Stimulated activated effector memory CD8-positive, alpha-beta T cell treated with anti-CD3 and anti-CD28 coated beads, Interleukin-12 subunit alpha, Interleukin-12 subunit beta, amount 100 ng/mL, for 72 hours (primary cell): ENCODE measurements around the gene KCNE4.

Source experiments
- ATAC-seq: fragments of 150-1000 bp; cut with Tn5 transposase; 2 replicates; pipeline ENCODE4 v1.10.0; 2021
- DNase-seq, 2 donors: peaks; one replicate each; pipeline ENCODE4 v3.0.0; 2021 to 2022; ENCODE audit warnings: low spot score in 2 of 2
- H3K27ac Mint-ChIP-seq: one replicate; pipeline ENCODE4 v1.8.0; 2022; ENCODE audit warnings: mild to moderate bottlenecking, mixed read lengths
- H3K36me3 Mint-ChIP-seq: one replicate; pipeline ENCODE4 v1.8.0; 2022; ENCODE audit warnings: mild to moderate bottlenecking, mixed read lengths
- H3K4me1 Mint-ChIP-seq: one replicate; pipeline ENCODE4 v1.8.0; 2022; ENCODE audit warnings: mixed read lengths
- H3K4me3 Mint-ChIP-seq: one replicate; pipeline ENCODE4 v1.8.0; 2022; ENCODE audit warnings: mild to moderate bottlenecking, mixed read lengths
- H3K9me3 Mint-ChIP-seq: one replicate; pipeline ENCODE4 v1.8.0; 2022; ENCODE audit warnings: mixed read lengths

Gene KCNE4

GRCh38 chr2:223032187-223033142 is 19.5 kb upstream of the KCNE4 start:
- H3K27ac Mint-ChIP-seq = no peak overlapping the region
- H3K36me3 Mint-ChIP-seq = no peaks in the 10 kb centered on the region
- H3K4me1 Mint-ChIP-seq = no peaks in the 10 kb centered on the region
- no peak overlapping the region for H3K4me3 Mint-ChIP-seq
- H3K9me3 Mint-ChIP-seq = peaks cover 4% of the 10 kb centered on the region
- ATAC-seq = no peak
- no peak for DNase-seq

DNA sequence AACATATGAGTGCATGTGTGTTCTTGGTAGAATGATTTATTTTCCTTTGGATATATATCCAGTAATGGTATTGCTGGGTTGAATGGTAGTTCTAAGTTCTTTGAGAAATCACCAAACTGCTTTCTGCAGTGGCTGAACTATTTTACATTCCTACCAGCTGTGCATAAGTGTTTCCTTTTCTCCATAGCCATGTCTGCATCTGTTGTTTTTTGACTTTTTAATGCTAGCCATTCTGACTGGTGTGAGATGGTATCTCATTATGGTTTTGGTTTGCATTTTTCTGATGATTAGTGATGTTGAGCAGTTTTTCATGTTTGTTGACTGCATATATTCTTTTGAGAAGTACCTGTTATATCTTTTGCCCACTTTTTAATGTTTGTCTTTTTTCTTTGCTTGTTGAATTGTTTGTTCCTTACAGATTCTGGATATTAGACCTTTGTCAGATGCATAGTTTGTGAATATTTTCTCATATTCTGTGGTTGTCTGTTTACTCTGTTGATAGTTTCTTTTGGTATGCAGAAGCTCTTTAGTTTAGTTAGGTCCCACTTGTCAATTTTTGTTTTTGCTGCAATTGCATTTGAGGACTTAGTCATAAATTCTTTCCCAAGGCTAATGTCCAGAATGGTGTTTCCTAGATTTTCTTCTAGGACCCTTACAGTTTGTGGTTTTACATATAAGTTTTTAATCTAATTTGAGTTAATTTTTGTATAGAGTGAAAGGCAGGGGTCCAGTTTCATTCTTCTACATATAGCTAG is 17.6 kb upstream of the KCNE4 start:
- no peak for ATAC-seq
- Mint-ChIP-seq H3K36me3 (no peaks in the 10 kb centered on the region), H3K4me1 (no peaks in the 10 kb centered on the region), H3K9me3 (peaks cover 4% of the 10 kb centered on the region), H3K4me3 (no peak overlapping the region), H3K27ac (no peak overlapping the region)
- DNase-seq = no peak

GRCh38 chr2:223036790-223037444 is 15.1 kb upstream of the KCNE4 start:
- DNase-seq (no peak), ATAC-seq (no peak)
- no peak overlapping the region for H3K27ac Mint-ChIP-seq
- H3K36me3 Mint-ChIP-seq = no peaks in the 10 kb centered on the region
- H3K4me1 Mint-ChIP-seq = no peaks in the 10 kb centered on the region
- peaks cover 4% of the 10 kb centered on the region for H3K9me3 Mint-ChIP-seq
- no peak overlapping the region for H3K4me3 Mint-ChIP-seq

- H3K9me3 Mint-ChIP-seq = peaks cover under 1% of the 10 kb centered on the region
- ATAC-seq = no peak
- H3K4me1 Mint-ChIP-seq = no peaks in the 10 kb centered on the region
Measured at GRCh38 chr2:223037445-223037800, 14.6 kb upstream of the KCNE4 start.

DNA sequence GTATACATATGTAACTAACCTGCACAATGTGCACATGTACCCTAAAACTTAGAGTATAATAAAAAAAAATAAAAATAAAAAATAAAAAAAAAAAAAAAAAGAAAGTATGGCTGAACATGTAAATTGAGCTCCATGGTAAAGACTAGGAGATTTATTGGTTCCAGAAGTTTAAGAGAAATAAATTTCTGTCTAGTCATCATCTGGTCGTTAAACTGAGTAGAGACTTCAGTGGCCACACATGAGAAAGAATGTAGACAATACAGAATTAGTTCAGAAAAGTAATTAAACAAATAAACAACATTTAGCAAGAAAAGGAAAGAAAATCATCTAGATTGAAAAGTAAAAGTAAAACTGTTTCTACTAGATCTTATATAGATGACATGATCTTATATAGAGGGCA is 12.4 kb upstream of the KCNE4 start:
- Mint-ChIP-seq H3K9me3 (no peaks in the 10 kb centered on the region), H3K27ac (no peak overlapping the region), H3K36me3 (no peaks in the 10 kb centered on the region), H3K4me1 (no peaks in the 10 kb centered on the region), H3K4me3 (no peak overlapping the region)
- ATAC-seq (no peak), DNase-seq (no peak)

More at GRCh38 chr2:223037445-223037800, 14.6 kb upstream of the KCNE4 start:
- H3K27ac Mint-ChIP-seq = no peak overlapping the region
- H3K4me3 Mint-ChIP-seq = no peak overlapping the region
- no peak for DNase-seq
- H3K36me3 Mint-ChIP-seq = no peaks in the 10 kb centered on the region

DNA sequence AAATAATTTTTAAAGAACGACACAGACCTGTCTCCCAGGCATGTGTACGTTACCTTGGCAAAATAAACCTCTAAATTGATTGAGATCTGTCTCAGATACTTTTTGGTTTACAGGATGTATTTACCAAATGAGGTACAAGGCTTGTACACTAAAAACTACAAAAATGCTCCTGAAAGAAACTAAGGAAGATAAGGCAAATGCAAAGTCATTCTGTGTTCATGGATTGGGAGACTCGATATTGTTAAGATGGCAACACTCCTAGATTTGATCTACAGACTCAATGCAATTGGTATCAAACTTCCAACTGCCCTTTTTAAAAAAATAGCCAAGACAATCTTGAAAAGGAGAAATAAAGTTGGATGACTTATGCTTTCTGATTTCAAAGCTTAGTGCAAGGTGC is 11.5 kb upstream of the KCNE4 start:
- Mint-ChIP-seq H3K27ac (no peak overlapping the region), H3K9me3 (no peaks in the 10 kb centered on the region), H3K36me3 (no peaks in the 10 kb centered on the region), H3K4me3 (no peak overlapping the region), H3K4me1 (no peaks in the 10 kb centered on the region)
- ATAC-seq (no peak), DNase-seq (no peak)

GRCh38 chr2:223041527-223042109 is 10.4 kb upstream of the KCNE4 start:
- DNase-seq = no peak

DNA sequence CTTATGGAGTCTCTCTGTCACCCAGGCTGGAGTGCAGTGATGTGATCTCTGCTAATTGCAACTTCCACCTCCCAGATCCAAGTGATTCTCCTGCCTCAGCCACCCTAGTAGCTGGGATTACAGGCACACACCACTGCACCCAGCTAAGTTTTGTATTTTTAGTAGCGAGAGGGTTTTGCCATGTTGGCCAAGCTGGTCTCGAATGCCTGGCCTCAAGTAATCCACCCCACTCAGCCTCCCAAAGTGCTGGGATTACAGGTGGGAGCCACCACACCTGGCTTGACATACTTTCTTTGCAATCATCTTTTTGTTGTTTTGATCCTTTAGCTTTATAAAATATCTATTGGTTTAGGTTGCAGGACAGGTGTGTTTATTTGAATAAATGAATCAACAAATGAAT is 9.7 kb upstream of the KCNE4 start:
- Mint-ChIP-seq H3K4me1 (no peaks in the 10 kb centered on the region), H3K36me3 (no peaks in the 10 kb centered on the region), H3K9me3 (no peaks in the 10 kb centered on the region), H3K4me3 (no peak overlapping the region), H3K27ac (no peak overlapping the region)
- no peak for ATAC-seq
- no peak for DNase-seq

More at GRCh38 chr2:223041527-223042109, 10.4 kb upstream of the KCNE4 start:
- Mint-ChIP-seq H3K27ac (no peak overlapping the region), H3K4me1 (no peaks in the 10 kb centered on the region), H3K4me3 (no peak overlapping the region), H3K36me3 (no peaks in the 10 kb centered on the region), H3K9me3 (no peaks in the 10 kb centered on the region)
- ATAC-seq = no peak

DNA sequence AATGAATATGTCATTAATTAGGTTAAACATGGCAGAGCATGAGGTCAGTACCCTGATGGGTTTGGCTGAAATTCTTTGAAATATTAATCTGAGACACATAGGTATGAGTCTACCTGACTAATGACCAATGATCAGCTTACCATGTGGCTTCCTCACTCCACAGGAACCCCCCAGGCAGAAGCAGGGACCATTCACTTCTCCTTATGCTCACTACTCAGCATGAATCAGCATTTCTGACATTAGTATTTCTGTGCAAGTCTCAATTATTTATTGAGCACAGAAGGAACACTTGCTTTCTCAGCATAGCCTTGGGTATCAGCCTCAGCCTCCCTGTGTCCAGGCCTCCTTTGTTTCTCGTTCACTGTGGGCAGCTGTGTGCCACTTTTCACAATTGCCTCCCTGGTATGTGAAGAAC is 9.3 kb upstream of the KCNE4 start:
- ATAC-seq (no peak), DNase-seq (no peak)
- H3K27ac Mint-ChIP-seq = no peak overlapping the region
- no peaks in the 10 kb centered on the region for H3K9me3 Mint-ChIP-seq
- no peak overlapping the region for H3K4me3 Mint-ChIP-seq
- H3K36me3 Mint-ChIP-seq = no peaks in the 10 kb centered on the region
- H3K4me1 Mint-ChIP-seq = no peaks in the 10 kb centered on the region

- Mint-ChIP-seq H3K4me3 (no peak overlapping the region), H3K27ac (no peak overlapping the region), H3K4me1 (no peaks in the 10 kb centered on the region), H3K36me3 (no peaks in the 10 kb centered on the region), H3K9me3 (no peaks in the 10 kb centered on the region)
- ATAC-seq = no peak
- no peak for DNase-seq
Measured at GRCh38 chr2:223043164-223043941, 8.6 kb upstream of the KCNE4 start.

DNA sequence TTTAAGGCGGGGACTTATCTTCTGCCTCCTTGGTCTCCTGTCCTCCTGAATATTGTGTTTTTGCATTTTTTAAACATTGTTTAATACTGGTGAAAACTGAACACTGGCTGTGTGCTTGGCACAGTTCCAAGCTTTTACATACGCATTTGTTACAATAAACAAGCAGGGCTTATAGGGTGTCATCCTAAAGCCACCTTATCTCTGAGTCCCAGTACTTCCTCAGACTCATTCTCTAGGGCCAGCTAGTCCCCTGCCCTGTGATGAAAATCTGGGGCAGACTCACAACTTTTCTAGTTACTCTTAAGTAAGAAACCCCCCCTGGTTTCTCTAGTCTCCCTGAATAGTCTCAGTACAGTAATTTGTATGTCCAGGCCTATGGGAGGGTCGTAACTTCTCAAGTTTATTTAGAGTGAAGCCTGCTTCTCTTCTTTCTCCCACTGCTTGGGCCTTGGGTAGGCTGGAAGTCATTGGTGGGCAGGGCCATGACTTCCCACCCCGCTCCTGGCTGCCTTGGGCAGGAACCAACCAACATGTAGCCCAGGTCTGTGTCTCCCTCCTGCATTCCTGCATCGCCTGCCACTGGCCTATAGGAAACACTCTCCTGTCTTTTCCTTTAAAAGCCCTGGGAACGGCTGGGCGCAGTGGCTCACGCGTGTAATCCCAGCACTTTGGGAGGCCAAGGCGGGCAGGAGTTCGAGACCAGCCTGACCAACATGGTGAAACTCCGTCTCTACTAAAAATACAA is 7.7 kb upstream of the KCNE4 start:
- no peak overlapping the region for H3K4me3 Mint-ChIP-seq
- no peaks in the 10 kb centered on the region for H3K36me3 Mint-ChIP-seq
- H3K27ac Mint-ChIP-seq = no peak overlapping the region
- no peaks in the 10 kb centered on the region for H3K9me3 Mint-ChIP-seq
- no peaks in the 10 kb centered on the region for H3K4me1 Mint-ChIP-seq
- DNase-seq = no peak
- ATAC-seq = no peak

GRCh38 chr2:223044916-223045700 is 6.9 kb upstream of the KCNE4 start:
- no peak for ATAC-seq
- Mint-ChIP-seq H3K27ac (no peak overlapping the region), H3K9me3 (no peaks in the 10 kb centered on the region), H3K36me3 (no peaks in the 10 kb centered on the region), H3K4me1 (no peaks in the 10 kb centered on the region), H3K4me3 (no peak overlapping the region)
- DNase-seq = no peak

GRCh38 chr2:223046470-223047040 is 5.4 kb upstream of the KCNE4 start:
- no peaks in the 10 kb centered on the region for H3K4me1 Mint-ChIP-seq
- ATAC-seq = no peak
- H3K4me3 Mint-ChIP-seq = no peak overlapping the region
- H3K36me3 Mint-ChIP-seq = no peaks in the 10 kb centered on the region
- DNase-seq = no peak
- H3K9me3 Mint-ChIP-seq = no peaks in the 10 kb centered on the region
- H3K27ac Mint-ChIP-seq = no peak overlapping the region
